NOMO-1 treated with dmso at 0.1 percent for 144 hours (cell line): ENCODE measurements around the gene RIPOR3.
"Not testable (repeated sequence)": the region's sequence is repeated elsewhere in the genome, so short reads cannot be mapped to it uniquely, and the experiment has no call there.

ENCODE experiments used
- DNase-seq: peaks from one replicate; lab custom pipeline; 2025; ENCODE audit not compliant: unreplicated experiment; lab: John Stamatoyannopoulos, UW

The RIPOR3 gene

GRCh38 chr20:50663095-50663821 lies 28.1 kb downstream of the RIPOR3 start:
- DNase-seq: peak; percentile 1

GRCh38 chr20:50659975-50660670 lies 31.2 kb downstream of the RIPOR3 start:
- no peak for DNase-seq

- no peak for DNase-seq
Measured at GRCh38 chr20:50658804-50659380, 32.5 kb downstream of the RIPOR3 start.

GRCh38 chr20:50655311-50655880 lies 35.9 kb downstream of the RIPOR3 start:
- DNase-seq: no peak

GRCh38 chr20:50654904-50655303 lies 36.4 kb downstream of the RIPOR3 start:
- DNase-seq: no peak

DNA sequence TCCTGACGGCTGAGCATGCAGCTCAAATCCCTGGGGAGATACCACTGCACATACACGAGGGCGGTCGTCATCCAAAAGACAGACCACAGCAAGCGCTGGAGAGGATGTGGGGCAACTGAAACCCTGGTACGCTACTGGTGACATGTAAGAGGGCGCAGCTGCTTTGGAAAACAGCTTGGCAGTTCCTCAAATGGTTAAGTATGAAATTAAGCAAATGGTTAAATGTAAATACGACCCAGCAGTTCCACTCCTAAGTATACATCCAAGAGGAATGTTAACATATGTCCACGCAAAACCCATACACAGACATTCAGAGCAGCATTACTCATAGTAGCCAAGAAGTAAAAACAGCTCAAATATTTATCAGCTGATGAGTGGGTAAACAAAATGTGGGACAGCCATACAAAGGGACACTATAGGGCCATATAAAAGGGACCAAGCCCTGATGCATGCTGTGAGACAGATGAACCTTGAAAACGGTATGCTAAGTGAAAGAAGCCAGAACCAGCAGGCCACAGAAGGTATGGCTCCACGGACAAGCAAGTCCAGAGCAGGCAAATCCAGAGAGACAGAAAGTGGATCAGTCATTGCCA lies 38.5 kb downstream of the RIPOR3 start:
- no peak for DNase-seq

GRCh38 chr20:50651676-50652075 lies 39.7 kb downstream of the RIPOR3 start:
- no peak for DNase-seq

GRCh38 chr20:50649590-50649989 lies 41.8 kb downstream of the RIPOR3 start:
- DNase-seq: no peak

DNA sequence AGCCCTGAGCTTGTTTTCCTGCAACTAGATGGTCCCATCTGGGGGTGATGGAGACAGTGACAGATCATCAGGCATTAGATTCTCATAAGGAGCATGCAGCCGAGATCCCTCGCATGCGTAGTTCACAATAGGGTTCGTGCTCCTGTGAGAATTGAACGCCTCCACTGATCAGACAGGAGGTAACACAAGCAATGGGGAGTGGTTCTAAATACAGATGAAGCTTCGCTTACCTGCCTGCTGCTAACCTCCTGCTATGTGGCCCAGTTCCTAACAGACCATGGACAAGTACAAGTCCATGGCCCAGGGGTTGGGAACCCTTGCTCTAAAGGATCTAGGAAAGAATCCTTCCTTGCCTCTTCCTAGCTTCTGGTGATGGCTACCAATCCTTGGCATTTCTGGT lies 42.7 kb downstream of the RIPOR3 start:
- DNase-seq: no peak

GRCh38 chr20:50646483-50646996 lies 44.8 kb downstream of the RIPOR3 start:
- DNase-seq: no peak

DNA sequence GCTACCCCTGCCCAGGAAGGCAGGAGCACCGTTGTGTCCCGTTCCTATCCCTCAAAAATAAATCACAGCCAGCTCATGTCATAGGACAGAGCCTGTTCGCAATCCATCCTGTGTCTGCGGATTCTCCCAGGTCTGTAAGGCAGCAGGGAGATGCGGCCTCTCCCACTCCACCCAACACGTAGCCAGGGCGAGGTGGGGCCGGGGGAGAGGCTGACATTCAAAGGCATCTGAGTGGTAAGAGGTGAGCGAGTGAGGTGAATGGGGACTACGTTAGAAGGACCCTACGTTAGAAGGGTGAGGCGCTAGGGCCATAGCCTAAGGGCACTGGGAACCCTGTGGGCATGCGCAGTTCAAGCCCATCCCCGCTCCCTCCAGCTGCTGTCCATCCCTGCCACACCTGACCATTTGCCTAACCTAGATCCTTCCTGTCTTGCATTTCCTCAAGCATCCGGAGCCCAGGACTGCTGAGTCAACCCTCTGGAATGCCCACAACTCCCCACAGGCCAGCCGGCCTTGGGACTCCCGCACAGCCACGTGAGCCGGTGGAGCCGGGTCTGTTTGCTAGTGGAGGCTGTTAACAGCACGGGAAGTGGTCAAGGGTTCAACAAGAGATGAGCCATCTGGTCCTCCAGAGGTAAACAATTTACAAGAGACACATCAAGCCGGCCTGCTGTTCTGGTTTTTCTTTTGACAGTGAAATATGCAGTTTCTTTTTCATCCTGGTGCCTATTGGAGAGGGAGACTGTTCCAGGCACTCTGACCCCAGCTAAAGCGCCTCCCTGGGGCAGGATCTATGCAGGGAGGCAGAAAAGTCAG lies 45.9 kb downstream of the RIPOR3 start:
- DNase-seq: no peak

- no peak for DNase-seq
Measured at GRCh38 chr20:50642288-50642803, 49.0 kb downstream of the RIPOR3 start.

DNA sequence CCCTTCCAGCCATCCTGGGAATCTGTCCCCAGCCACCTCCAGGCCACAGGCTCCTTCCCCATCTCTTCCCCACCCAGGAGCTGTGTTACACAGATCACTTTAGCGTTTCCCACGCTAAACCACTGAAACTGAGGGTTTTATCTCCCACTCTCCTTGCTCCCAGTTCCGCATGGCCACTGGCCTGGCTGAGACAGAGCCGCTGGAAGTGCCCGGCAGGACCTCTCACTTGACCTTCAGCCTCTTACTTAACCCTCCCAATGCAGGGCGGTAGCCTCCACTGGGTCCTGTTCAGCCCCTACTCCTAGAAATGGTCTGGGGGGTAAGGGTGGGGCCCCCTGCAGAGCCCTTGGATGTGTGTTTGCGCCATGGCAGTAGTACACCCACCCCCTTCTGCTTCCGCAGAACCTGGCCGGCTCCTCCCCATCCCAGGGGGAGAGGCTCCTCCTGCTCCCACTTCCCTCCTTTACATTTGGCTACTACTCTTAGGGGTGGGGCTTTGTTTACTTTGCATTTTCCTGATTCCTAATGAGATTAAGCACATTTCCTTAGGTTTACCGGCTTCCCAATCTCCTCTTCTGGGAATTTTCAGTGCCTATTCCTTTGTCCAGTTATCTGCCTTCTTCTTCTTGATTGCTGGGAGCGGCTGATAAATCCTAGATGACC lies 49.6 kb downstream of the RIPOR3 start:
- DNase-seq: not testable (repeated sequence)

- DNase-seq: peak; percentile 43
Measured at GRCh38 chr20:50639971-50640711, 51.2 kb downstream of the RIPOR3 start.

- not testable (repeated sequence) for DNase-seq
Measured at GRCh38 chr20:50638015-50638847, 53.1 kb downstream of the RIPOR3 start.

- no peak for DNase-seq
Measured at GRCh38 chr20:50636601-50637540, 54.5 kb downstream of the RIPOR3 start.
